ENCODE results near the gene ATF2.

Gene ATF2

GRCh38 chr2:175074478-175074877, 93.5 kb downstream of the ATF2 start:
- no peaks in the 10 kb centered on the region for H3K4me1 ChIP-seq (ENCODE audit: low read depth, poor library complexity, severe bottlenecking)
- no peaks in the 10 kb centered on the region for H3K79me2 ChIP-seq (ENCODE audit: insufficient read depth, low read depth)
- H3K9ac ChIP-seq = no peak overlapping the region
- no peak overlapping the region for H3K27ac ChIP-seq
- H3K4me3 ChIP-seq (IDR thresholded peaks at IDR 0.05; ENCODE audit: insufficient read depth, low read depth, low read length) = no peak overlapping the region
- no peaks in the 10 kb centered on the region for H4K20me1 ChIP-seq (ENCODE audit: insufficient read depth)
- H3K27me3 ChIP-seq (ENCODE audit: insufficient read depth, low read depth) = no peaks in the 10 kb centered on the region
- H2AFZ ChIP-seq (ENCODE audit: low read depth) = no peak overlapping the region
- H3K4me2 ChIP-seq = no peak overlapping the region
- H3K36me3 ChIP-seq (ENCODE audit: insufficient read depth) = peaks cover 3% of the 10 kb centered on the region; the same call in 1 of the 2 replicates
- TF ChIP-seq CTCF (conservative IDR thresholded peaks at IDR 0.05; ENCODE audit: low read depth, low read length) = no peak

GRCh38 chr2:175068534-175068933, 99.5 kb downstream of the ATF2 start:
- Histone ChIP-seq H3K36me3 (ENCODE audit: insufficient read depth) (no peaks in the 10 kb centered on the region), H3K79me2 (ENCODE audit: insufficient read depth, low read depth) (no peaks in the 10 kb centered on the region), H3K27ac (no peak overlapping the region), H3K4me2 (no peak overlapping the region), H4K20me1 (ENCODE audit: insufficient read depth) (no peaks in the 10 kb centered on the region), H3K4me1 (ENCODE audit: low read depth, poor library complexity, severe bottlenecking) (no peaks in the 10 kb centered on the region), H3K27me3 (ENCODE audit: insufficient read depth, low read depth) (no peaks in the 10 kb centered on the region), H3K9ac (no peak overlapping the region), H3K4me3 (IDR thresholded peaks at IDR 0.05; ENCODE audit: insufficient read depth, low read depth, low read length) (no peak overlapping the region), H2AFZ (ENCODE audit: low read depth) (no peak overlapping the region)
- no peak for TF ChIP-seq CTCF (conservative IDR thresholded peaks at IDR 0.05; ENCODE audit: low read depth, low read length)

GRCh38 chr2:175066411-175066810, 101.6 kb downstream of the ATF2 start:
- Histone ChIP-seq H3K4me2 (no peak overlapping the region), H3K27me3 (ENCODE audit: insufficient read depth, low read depth) (no peaks in the 10 kb centered on the region), H2AFZ (ENCODE audit: low read depth) (no peak overlapping the region), H3K27ac (no peak overlapping the region), H3K9ac (no peak overlapping the region), H4K20me1 (ENCODE audit: insufficient read depth) (no peaks in the 10 kb centered on the region), H3K36me3 (ENCODE audit: insufficient read depth) (no peaks in the 10 kb centered on the region), H3K79me2 (ENCODE audit: insufficient read depth, low read depth) (no peaks in the 10 kb centered on the region), H3K4me1 (ENCODE audit: low read depth, poor library complexity, severe bottlenecking) (no peaks in the 10 kb centered on the region), H3K4me3 (IDR thresholded peaks at IDR 0.05; ENCODE audit: insufficient read depth, low read depth, low read length) (no peak overlapping the region)
- TF ChIP-seq CTCF (conservative IDR thresholded peaks at IDR 0.05; ENCODE audit: low read depth, low read length) = no peak

- no peaks in the 10 kb centered on the region for H3K27me3 ChIP-seq (ENCODE audit: insufficient read depth, low read depth)
- no peak for TF ChIP-seq CTCF (conservative IDR thresholded peaks at IDR 0.05; ENCODE audit: low read depth, low read length)
- H3K9ac ChIP-seq = no peak overlapping the region
- no peak overlapping the region for H3K27ac ChIP-seq
- H3K4me1 ChIP-seq (ENCODE audit: low read depth, poor library complexity, severe bottlenecking) = no peaks in the 10 kb centered on the region
- H3K36me3 ChIP-seq (ENCODE audit: insufficient read depth) = no peaks in the 10 kb centered on the region
- no peak overlapping the region for H2AFZ ChIP-seq (ENCODE audit: low read depth)
- no peaks in the 10 kb centered on the region for H4K20me1 ChIP-seq (ENCODE audit: insufficient read depth)
- no peak overlapping the region for H3K4me2 ChIP-seq
- H3K4me3 ChIP-seq (IDR thresholded peaks at IDR 0.05; ENCODE audit: insufficient read depth, low read depth, low read length) = no peak overlapping the region
- no peaks in the 10 kb centered on the region for H3K79me2 ChIP-seq (ENCODE audit: insufficient read depth, low read depth)
These were observed 103.2 kb downstream of the ATF2 start for GRCh38 chr2:175064797-175065196.

Data from KMS-11 (cell line).